Fibroblast of lung (primary cell): ENCODE results near the gene EDA. TPM values are rescaled to one million over a fixed set of nuclear protein-coding genes. Genes with fewer than 3 reads are reported as not detected.

Source experiments
- DNase-seq, 2 donors: peaks; one replicate each; pipeline versions ENCODE4 v3.0.0 to v3.0.0-alpha.2; 2010; ENCODE audit warnings: low read depth in 2 of 2
- H2AFZ ChIP-seq: 2 replicates; pipeline ENCODE4 v1.5.1; 2012; ENCODE audit warnings: low read length, control low read depth, inconsistent platforms
- H3K27ac ChIP-seq: 2 replicates; pipeline ENCODE4 v1.5.1; 2011; ENCODE audit warnings: low read length, control low read depth; ENCODE audit not compliant: insufficient read depth
- H3K27me3 ChIP-seq: 2 replicates; pipeline ENCODE4 v1.5.1; 2011; ENCODE audit warnings: mild to moderate bottlenecking, low read length; ENCODE audit not compliant: control insufficient read depth, insufficient read depth
- H3K36me3 ChIP-seq: 2 replicates; pipeline ENCODE4 v1.5.1; 2011; ENCODE audit warnings: low read length; ENCODE audit not compliant: control insufficient read depth, insufficient read depth
- H3K4me1 ChIP-seq: 2 replicates; pipeline ENCODE4 v1.5.1; 2011; ENCODE audit warnings: low read length; ENCODE audit not compliant: control insufficient read depth, insufficient read depth; ENCODE audit errors: extremely low read depth
- H3K4me2 ChIP-seq: 2 replicates; pipeline ENCODE4 v1.5.1; 2011; ENCODE audit warnings: low read length, control low read depth; ENCODE audit not compliant: insufficient read depth; ENCODE audit errors: extremely low read depth
- H3K4me3 ChIP-seq, 4 experiments: fragments of 200-600 bp in 1 of 4; sonication (generic) in 1 of 4; replicated peaks in 1 of 4; 2 replicates each; pipeline ENCODE4 v1.5.1; 2011 to 2016; ENCODE audit warnings: low read length in 4 of 4, low read depth in 3 of 4, mild to moderate bottlenecking in 3 of 4, control low read depth in 2 of 4, inconsistent platforms in 1 of 4, mixed read lengths in 1 of 4; ENCODE audit not compliant: insufficient read depth in 1 of 4; ENCODE audit errors: control extremely low read depth in 1 of 4
- H3K79me2 ChIP-seq: 2 replicates; pipeline ENCODE4 v1.5.1; 2012; ENCODE audit warnings: mild to moderate bottlenecking, low read length, inconsistent platforms; ENCODE audit not compliant: control insufficient read depth, insufficient read depth
- H3K9ac ChIP-seq: 2 replicates; pipeline ENCODE4 v1.5.1; 2011; ENCODE audit warnings: mild to moderate bottlenecking, low read length, control low read depth; ENCODE audit not compliant: insufficient read depth
- H3K9me3 ChIP-seq: 2 replicates; pipeline ENCODE4 v1.5.1; 2012; ENCODE audit warnings: low read depth, low read length; ENCODE audit not compliant: control insufficient read depth, insufficient read depth
- H4K20me1 ChIP-seq: 2 replicates; pipeline ENCODE4 v1.5.1; 2011; ENCODE audit warnings: low read length; ENCODE audit not compliant: control insufficient read depth, insufficient read depth; ENCODE audit errors: extremely low read depth
- CTCF ChIP-seq, 2 donors: IDR thresholded peaks in 1 of 2; conservative IDR thresholded peaks in 1 of 2; 1 replicate in 1 of 2; 2 replicates in 1 of 2; pipeline ENCODE4 v1.5.1; 2011 to 2012; ENCODE audit warnings: low read length in 2 of 2, control low read depth in 1 of 2, inconsistent platforms in 1 of 2, low read depth in 1 of 2, mild to moderate bottlenecking in 1 of 2
- EZH2 ChIP-seq: IDR thresholded peaks from 2 replicates; pipeline ENCODE4 v1.5.1; 2012; ENCODE audit warnings: low read length, control low read depth, mild to moderate bottlenecking; ENCODE audit errors: missing control alignments
- polyA plus RNA-seq, 2 donors: library from polyadenylated mRNA; depleted of rRNA in 1 of 2; stranded (reverse) in 1 of 2; unstranded in 1 of 2; fragments of >200 nt; gene quantifications; 2 replicates each; pipeline ENCODE4 v1.2.1, GENCODE V29; 2011 to 2012; ENCODE audit warnings: missing spikeins in 1 of 2
- total RNA-seq: library from RNA; depleted of rRNA; stranded (reverse); fragments of >200 nt; gene quantifications from 2 replicates; pipeline ENCODE4 v1.2.1, GENCODE V29; 2014

EDA gene
- total and polyA plus RNA-seq, 2 donors (not counting 1 experiment from before 2014, with no cell fraction given) = 0.17 to 0.20 TPM

- no peaks in the 10 kb centered on the region for H4K20me1 ChIP-seq
- H3K9me3 ChIP-seq = no peaks in the 10 kb centered on the region
- H2AFZ ChIP-seq = no peak overlapping the region
- no peaks in the 10 kb centered on the region for H3K79me2 ChIP-seq
- no peaks in the 10 kb centered on the region for H3K4me1 ChIP-seq
- H3K27me3 ChIP-seq = no peaks in the 10 kb centered on the region
- H3K4me3 ChIP-seq = no peak overlapping the region
- H3K4me2 ChIP-seq = no peak overlapping the region
- H3K9ac ChIP-seq = no peak overlapping the region
- TF ChIP-seq EZH2 = no peak
- no peak for TF ChIP-seq CTCF (conservative IDR thresholded peaks at IDR 0.05 in 1 of 2, IDR thresholded peaks at IDR 0.05 in 1 of 2; ENCODE audit: low read depth in 1 of 2, low read length in 2 of 2)
- DNase-seq = no peak
- no peaks in the 10 kb centered on the region for H3K36me3 ChIP-seq
- H3K27ac ChIP-seq = no peak overlapping the region
Observed at GRCh38 chrX:69740317-69740716, 124.4 kb downstream of the EDA start.

- Histone ChIP-seq H3K79me2 (no peaks in the 10 kb centered on the region), H3K4me1 (no peaks in the 10 kb centered on the region), H3K4me2 (no peak overlapping the region), H3K9me3 (no peaks in the 10 kb centered on the region), H3K36me3 (no peaks in the 10 kb centered on the region), H3K27ac (no peak overlapping the region), H3K27me3 (no peaks in the 10 kb centered on the region), H4K20me1 (no peaks in the 10 kb centered on the region), H2AFZ (no peak overlapping the region), H3K4me3 (no peak overlapping the region), H3K9ac (no peak overlapping the region)
- DNase-seq = no peak
- TF ChIP-seq CTCF (conservative IDR thresholded peaks at IDR 0.05 in 1 of 2, IDR thresholded peaks at IDR 0.05 in 1 of 2; ENCODE audit: low read depth in 1 of 2, low read length in 2 of 2) (no peak), EZH2 (no peak)
Observed at GRCh38 chrX:69741721-69742120, 125.8 kb downstream of the EDA start.

- Histone ChIP-seq H3K9me3 (no peaks in the 10 kb centered on the region), H3K4me3 (no peak overlapping the region), H4K20me1 (no peaks in the 10 kb centered on the region), H3K36me3 (no peaks in the 10 kb centered on the region), H3K4me1 (no peaks in the 10 kb centered on the region), H3K79me2 (no peaks in the 10 kb centered on the region), H3K4me2 (no peak overlapping the region), H3K27me3 (no peaks in the 10 kb centered on the region), H2AFZ (no peak overlapping the region), H3K27ac (no peak overlapping the region), H3K9ac (no peak overlapping the region)
- TF ChIP-seq CTCF (conservative IDR thresholded peaks at IDR 0.05 in 1 of 2, IDR thresholded peaks at IDR 0.05 in 1 of 2; ENCODE audit: low read depth in 1 of 2, low read length in 2 of 2) (no peak), EZH2 (no peak)
- DNase-seq = no peak
Observed at GRCh38 chrX:69746051-69746450, 130.1 kb downstream of the EDA start.
